B cell (primary cell): ENCODE data around the gene TET1. TPM values are rescaled to one million over a fixed set of nuclear protein-coding genes. Genes with fewer than 3 reads are reported as not detected.

Experiments used
- ATAC-seq: fragments of 200-7000 bp; cut with Tn5 transposase; one replicate; pipeline ENCODE4 v1.10.0; 2021; ENCODE audit warnings: low read depth, mild to moderate bottlenecking, moderate number of reproducible peaks, moderate library complexity
- CTCF ChIA-PET: fragments of 350-600 bp; sonication (Branson Sonifier 250); formaldehyde crosslinking; loops from one replicate; lab custom pipeline; 2021; ENCODE audit warnings: antibody characterized with exemption, inconsistent platforms; lab: Charles Lee
- POLR2A ChIA-PET: fragments of 350-600 bp; sonication (Branson Sonifier 250); formaldehyde crosslinking; loops from one replicate; lab custom pipeline; 2021; ENCODE audit warnings: antibody characterized with exemption; lab: Charles Lee
- DNase-seq: peaks from one replicate; pipeline ENCODE4 v3.0.0; 2013
- H2AFZ ChIP-seq: 2 replicates; pipeline ENCODE4 v1.6.1; 2012; ENCODE audit warnings: mild to moderate bottlenecking, low read depth, low read length; ENCODE audit not compliant: insufficient read depth, poor library complexity, severe bottlenecking
- H3K27ac ChIP-seq, 2 donors: 1 replicate in 1 of 2; 2 replicates in 1 of 2; pipeline ENCODE4 v1.5.1; 2012 to 2013; ENCODE audit warnings: low read length in 2 of 2, mild to moderate bottlenecking in 2 of 2, moderate library complexity in 1 of 2
- H3K27me3 ChIP-seq, 4 experiments: fragments of 200-600 bp in 1 of 4; sonication (generic) in 1 of 4; replicated peaks in 1 of 4; 1 replicate in 2 of 4; 2 replicates in 2 of 4; pipeline versions ENCODE4 v1.6.1 to v1.7.0; 2013 to 2016; ENCODE audit warnings: low read length in 3 of 4, mild to moderate bottlenecking in 2 of 4, mixed read lengths in 1 of 4, moderate library complexity in 1 of 4; ENCODE audit not compliant: insufficient read depth in 4 of 4, control insufficient read depth in 3 of 4; ENCODE audit errors: control extremely low read depth in 1 of 4
- H3K36me3 ChIP-seq, 2 experiments: replicated peaks in 1 of 2; 1 replicate in 1 of 2; 2 replicates in 1 of 2; pipeline versions ENCODE4 v1.6.1 to v1.7.1; 2013; ENCODE audit warnings: low read length in 1 of 2; ENCODE audit not compliant: insufficient read depth in 2 of 2, control insufficient read depth in 1 of 2; ENCODE audit errors: control extremely low read depth in 1 of 2, extremely low read depth in 1 of 2
- H3K4me1 ChIP-seq, 2 donors: fragments of 200-600 bp in 1 of 2; sonication (generic) in 1 of 2; 1 replicate in 1 of 2; 2 replicates in 1 of 2; pipeline versions ENCODE4 v1.5.1 to v1.6.1; 2013 to 2017; ENCODE audit warnings: low read length in 2 of 2; ENCODE audit not compliant: control insufficient read depth in 2 of 2, insufficient read depth in 2 of 2
- H3K4me2 ChIP-seq: replicated peaks from 2 replicates; pipeline ENCODE3; 2012; ENCODE audit warnings: mild to moderate bottlenecking, low read depth, low read length; ENCODE audit not compliant: poor library complexity, severe bottlenecking
- H3K4me3 ChIP-seq, 5 experiments: fragments of 200-600 bp in 1 of 5; sonication (generic) in 1 of 5; 1 replicate in 3 of 5; 2 replicates in 2 of 5; pipeline versions ENCODE4 v1.5.1 to v1.7.0; 2011 to 2016; ENCODE audit warnings: low read length in 4 of 5, mild to moderate bottlenecking in 4 of 5, low read depth in 2 of 5, control low read depth in 1 of 5, moderate library complexity in 1 of 5; ENCODE audit not compliant: insufficient read depth in 1 of 5; ENCODE audit errors: control extremely low read depth in 1 of 5, extremely low read depth in 1 of 5
- H3K79me2 ChIP-seq: fragments of 200-600 bp; sonication (generic); one replicate; pipeline ENCODE4 v1.6.0; 2016; ENCODE audit warnings: low read length; ENCODE audit not compliant: control insufficient read depth, insufficient read depth
- H3K9ac ChIP-seq: fragments of 200-600 bp; sonication (generic); 2 replicates; pipeline ENCODE4 v1.6.1; 2017; ENCODE audit warnings: mild to moderate bottlenecking, low read length, moderate library complexity
- H3K9me3 ChIP-seq, 3 donors: one replicate each; pipeline versions ENCODE4 v1.6.1 to v1.7.1; 2013; ENCODE audit warnings: low read length in 2 of 3; ENCODE audit not compliant: control insufficient read depth in 2 of 3, insufficient read depth in 1 of 3; ENCODE audit errors: control extremely low read depth in 1 of 3
- H4K20me1 ChIP-seq: 2 replicates; pipeline ENCODE4 v1.6.0; 2012; ENCODE audit warnings: mild to moderate bottlenecking, low read length; ENCODE audit not compliant: insufficient read depth, control insufficient read depth, poor library complexity, severe bottlenecking
- H3K27ac Mint-ChIP-seq: one replicate; pipeline ENCODE4 v1.8.0; 2021; ENCODE audit warnings: mixed read lengths
- H3K27me3 Mint-ChIP-seq: one replicate; pipeline ENCODE4 v1.8.0; 2021; ENCODE audit warnings: mixed read lengths
- H3K4me1 Mint-ChIP-seq: one replicate; pipeline ENCODE4 v1.8.0; 2021; ENCODE audit warnings: mixed read lengths
- H3K4me3 Mint-ChIP-seq: one replicate; pipeline ENCODE4 v1.8.0; 2021; ENCODE audit warnings: mixed read lengths
- H3K9me3 Mint-ChIP-seq: one replicate; pipeline ENCODE4 v1.8.0; 2022; ENCODE audit warnings: mixed read lengths; ENCODE audit not compliant: insufficient read depth
- EZH2 ChIP-seq: IDR thresholded peaks from 2 replicates; pipeline ENCODE4 v1.6.1; 2012; ENCODE audit warnings: borderline replicate concordance, low read depth, mild to moderate bottlenecking, moderate library complexity, low read length; ENCODE audit not compliant: insufficient read depth, poor library complexity, severe bottlenecking
- WGBS: methylation state at CpG from one replicate; pipeline ENCODE4 v1.1.5; 2013; ENCODE audit warnings: missing lambda C conversion rate; ENCODE audit not compliant: insufficient coverage; 5-methylcytosine and 5-hydroxymethylcytosine counted together
- intact Hi-C: fragments of 100-400 bp; cut with micrococcal nuclease; formaldehyde crosslinking; loops from one replicate; pipeline ENCODE4 v1.10.0; 2022
- polyA plus RNA-seq: library from polyadenylated mRNA; depleted of rRNA; stranded (reverse); fragments of >200 nt; gene quantifications from 2 replicates; pipeline ENCODE4 v1.2.3, GENCODE V29; 2012
- total RNA-seq, 2 donors: library from RNA; stranded (reverse); fragments of 120-200 nt in 1 of 2; gene quantifications; 1 replicate in 1 of 2; 2 replicates in 1 of 2; pipeline versions ENCODE4 v1.2.3 to v1.2.4, GENCODE V29; 2013 to 2022
- TF ChIP-seq, protein P1 (sequence below): fragments of 200-600 bp; IDR thresholded peaks from one replicate; pipeline ENCODE4 v1.8.0; 2022; ENCODE audit warnings: antibody characterized with exemption, mild to moderate bottlenecking

TET1 gene
- total and polyA plus RNA-seq, 2 donors (not counting 1 experiment from before 2014, with no cell fraction given), result 0.30 to 1.4 TPM

GRCh38 chr10:68697106-68697505, 137.0 kb downstream of the TET1 start:
- intact Hi-C loops, result no loop called here
- H4K20me1 ChIP-seq, result no peaks in the 10 kb centered on the region

DNA sequence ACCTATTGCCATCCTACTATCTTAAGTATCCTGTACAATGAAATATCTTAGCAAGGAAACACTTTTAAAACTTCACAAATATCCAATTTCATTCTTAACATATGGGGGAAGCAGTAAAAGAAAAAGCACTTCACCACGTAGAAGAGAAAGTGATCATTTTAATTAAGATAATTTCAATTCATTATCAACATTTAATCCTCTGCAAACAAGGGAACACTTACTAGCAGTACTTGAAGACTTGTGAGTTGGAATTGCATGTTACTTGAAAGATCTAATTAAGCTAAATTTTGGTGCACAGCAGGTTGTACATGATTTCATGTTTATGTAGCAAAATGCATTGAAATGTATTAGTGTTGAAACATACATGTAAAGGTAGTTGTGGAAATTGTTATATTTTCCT, 140.1 kb downstream of the TET1 start:
- Histone ChIP-seq H3K36me3 (no peaks in the 10 kb centered on the region), H3K27ac (no peak overlapping the region), H3K9me3 (no peaks in the 10 kb centered on the region), H3K9ac (no peak overlapping the region), H3K27me3 (no peaks in the 10 kb centered on the region), H3K4me2 (no peak overlapping the region), H3K79me2 (no peaks in the 10 kb centered on the region), H4K20me1 (no peaks in the 10 kb centered on the region), H3K4me3 (no peak overlapping the region), H2AFZ (no peak overlapping the region), H3K4me1 (no peaks in the 10 kb centered on the region)
- ATAC-seq (no peak), DNase-seq (no peak)
- ChIA-PET CTCF (no interaction called here), POLR2A (no interaction called here)
- no CpG with 5 or more reads among the region's 1 CpG for WGBS
- TF ChIP-seq EZH2, result no peak
- TF ChIP-seq, protein P1, sequence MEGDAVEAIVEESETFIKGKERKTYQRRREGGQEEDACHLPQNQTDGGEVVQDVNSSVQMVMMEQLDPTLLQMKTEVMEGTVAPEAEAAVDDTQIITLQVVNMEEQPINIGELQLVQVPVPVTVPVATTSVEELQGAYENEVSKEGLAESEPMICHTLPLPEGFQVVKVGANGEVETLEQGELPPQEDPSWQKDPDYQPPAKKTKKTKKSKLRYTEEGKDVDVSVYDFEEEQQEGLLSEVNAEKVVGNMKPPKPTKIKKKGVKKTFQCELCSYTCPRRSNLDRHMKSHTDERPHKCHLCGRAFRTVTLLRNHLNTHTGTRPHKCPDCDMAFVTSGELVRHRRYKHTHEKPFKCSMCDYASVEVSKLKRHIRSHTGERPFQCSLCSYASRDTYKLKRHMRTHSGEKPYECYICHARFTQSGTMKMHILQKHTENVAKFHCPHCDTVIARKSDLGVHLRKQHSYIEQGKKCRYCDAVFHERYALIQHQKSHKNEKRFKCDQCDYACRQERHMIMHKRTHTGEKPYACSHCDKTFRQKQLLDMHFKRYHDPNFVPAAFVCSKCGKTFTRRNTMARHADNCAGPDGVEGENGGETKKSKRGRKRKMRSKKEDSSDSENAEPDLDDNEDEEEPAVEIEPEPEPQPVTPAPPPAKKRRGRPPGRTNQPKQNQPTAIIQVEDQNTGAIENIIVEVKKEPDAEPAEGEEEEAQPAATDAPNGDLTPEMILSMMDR, result no peak
- intact Hi-C loops, result no loop called here
- Mint-ChIP-seq H3K4me1 (no peaks in the 10 kb centered on the region), H3K27ac (no peak overlapping the region), H3K27me3 (no peaks in the 10 kb centered on the region), H3K9me3 (no peaks in the 10 kb centered on the region), H3K4me3 (no peak overlapping the region)

More at GRCh38 chr10:68697106-68697505, 137.0 kb downstream of the TET1 start:
- DNase-seq (no peak), ATAC-seq (no peak)
- H3K4me1 Mint-ChIP-seq, result no peaks in the 10 kb centered on the region
- Histone ChIP-seq H3K9me3 (no peaks in the 10 kb centered on the region), H3K27me3 (no peaks in the 10 kb centered on the region), H3K79me2 (no peaks in the 10 kb centered on the region), H3K4me3 (no peak overlapping the region), H3K36me3 (no peaks in the 10 kb centered on the region), H3K4me2 (no peak overlapping the region), H3K9ac (no peak overlapping the region), H3K27ac (no peak overlapping the region), H2AFZ (no peak overlapping the region), H3K4me1 (no peaks in the 10 kb centered on the region)
- no CpG with 5 or more reads among the region's 1 CpG for WGBS
- CTCF ChIA-PET, result no interaction called here
- POLR2A ChIA-PET, result interaction anchor here (0.5 kb wide), 1 partner anchor 85 kb away, joined by 3 read pairs; no protein-coding TSS in a partner anchor
- TF ChIP-seq, protein P1, result no peak
- TF ChIP-seq EZH2, result no peak
- H3K27ac Mint-ChIP-seq, result no peak overlapping the region
- no peaks in the 10 kb centered on the region for H3K9me3 Mint-ChIP-seq
- no peak overlapping the region for H3K4me3 Mint-ChIP-seq
- no peaks in the 10 kb centered on the region for H3K27me3 Mint-ChIP-seq
